H9 (cell line): ENCODE results near the gene RSF1. TPM values are rescaled to one million over a fixed set of nuclear protein-coding genes. Genes with fewer than 3 reads are reported as not detected.

ENCODE experiments used
- DNase-seq: peaks from one replicate; pipeline ENCODE4 v3.0.0-alpha.2; 2017
- H2AFZ ChIP-seq: one replicate; pipeline ENCODE4 v1.6.1; 2013; ENCODE audit warnings: mild to moderate bottlenecking, low read length, control low read depth, moderate library complexity
- H2AK5ac ChIP-seq: 2 replicates; pipeline ENCODE4 v1.6.1; 2013; ENCODE audit warnings: low read length, control low read depth, mixed read lengths; ENCODE audit not compliant: insufficient read length
- H2BK120ac ChIP-seq: one replicate; pipeline ENCODE4 v1.6.1; 2013; ENCODE audit warnings: low read depth, mild to moderate bottlenecking, low read length, control low read depth, inconsistent platforms; ENCODE audit not compliant: poor library complexity, severe bottlenecking
- H2BK12ac ChIP-seq: 2 replicates; pipeline ENCODE4 v1.6.1; 2013; ENCODE audit warnings: low read length, control low read depth, mixed read lengths, low read depth; ENCODE audit not compliant: insufficient read length
- H2BK15ac ChIP-seq: 2 replicates; pipeline ENCODE4 v1.6.1; 2013; ENCODE audit warnings: low read depth, low read length, control low read depth
- H2BK20ac ChIP-seq: one replicate; pipeline ENCODE4 v1.6.1; 2013; ENCODE audit warnings: low read depth, mild to moderate bottlenecking, low read length, control low read depth, inconsistent platforms; ENCODE audit not compliant: poor library complexity, severe bottlenecking
- H2BK5ac ChIP-seq: 2 replicates; pipeline ENCODE4 v1.6.1; 2013; ENCODE audit warnings: low read length, control low read depth, mixed read lengths; ENCODE audit not compliant: insufficient read length
- H3K14ac ChIP-seq: 2 replicates; pipeline ENCODE4 v1.6.1; 2013; ENCODE audit warnings: low read length, control low read depth; ENCODE audit not compliant: insufficient read depth
- H3K18ac ChIP-seq: 2 replicates; pipeline ENCODE4 v1.6.1; 2013; ENCODE audit warnings: low read depth, mild to moderate bottlenecking, mixed read lengths, low read length, control low read depth; ENCODE audit not compliant: insufficient read length
- H3K23ac ChIP-seq: 2 replicates; pipeline ENCODE4 v1.6.1; 2013; ENCODE audit warnings: low read length, control low read depth, mixed read lengths, low read depth; ENCODE audit not compliant: insufficient read length
- H3K23me2 ChIP-seq: 2 replicates; pipeline ENCODE4 v1.6.1; 2013; ENCODE audit warnings: low read depth, mild to moderate bottlenecking, mixed read lengths, low read length, control low read depth; ENCODE audit not compliant: insufficient read length, poor library complexity, severe bottlenecking
- H3K27ac ChIP-seq: 2 replicates; pipeline ENCODE4 v1.5.1; 2013; ENCODE audit warnings: low read length, control low read depth, mixed read lengths, low read depth; ENCODE audit not compliant: insufficient read length
- H3K27me3 ChIP-seq: 2 replicates; pipeline ENCODE4 v1.6.1; 2013; ENCODE audit warnings: low read length, control low read depth, inconsistent platforms; ENCODE audit not compliant: insufficient read depth
- H3K4ac ChIP-seq: 2 replicates; pipeline ENCODE4 v1.6.1; 2013; ENCODE audit warnings: low read depth, mild to moderate bottlenecking, control low read depth, inconsistent platforms, low read length, moderate library complexity
- H3K4me1 ChIP-seq: 2 replicates; pipeline ENCODE4 v1.6.1; 2013; ENCODE audit warnings: low read length, control low read depth, inconsistent platforms; ENCODE audit not compliant: insufficient read depth
- H3K4me2 ChIP-seq: 2 replicates; pipeline ENCODE4 v1.6.1; 2013; ENCODE audit warnings: low read length, control low read depth, mixed read lengths; ENCODE audit not compliant: insufficient read length, insufficient read depth
- H3K56ac ChIP-seq: 2 replicates; pipeline ENCODE4 v1.6.1; 2013; ENCODE audit warnings: low read depth, mild to moderate bottlenecking, mixed read lengths, low read length, control low read depth; ENCODE audit not compliant: insufficient read length
- H3K79me1 ChIP-seq: 2 replicates; pipeline ENCODE4 v1.6.1; 2013; ENCODE audit warnings: low read depth, mild to moderate bottlenecking, moderate library complexity, low read length, control low read depth, inconsistent platforms; ENCODE audit not compliant: insufficient read depth, poor library complexity, severe bottlenecking
- H3K79me2 ChIP-seq: 2 replicates; pipeline ENCODE4 v1.6.1; 2013; ENCODE audit warnings: low read length, control low read depth, inconsistent platforms; ENCODE audit not compliant: insufficient read depth
- H3K9ac ChIP-seq: 2 replicates; pipeline ENCODE4 v1.6.1; 2013; ENCODE audit warnings: low read length, control low read depth, mixed read lengths; ENCODE audit not compliant: insufficient read length; ENCODE audit errors: extremely low read depth
- H3K9me3 ChIP-seq: one replicate; pipeline ENCODE4 v1.6.1; 2013; ENCODE audit warnings: low read depth, low read length, inconsistent platforms; ENCODE audit not compliant: control insufficient read depth
- H3T11ph ChIP-seq: one replicate; pipeline ENCODE4 v1.6.1; 2013; ENCODE audit warnings: mild to moderate bottlenecking, low read length, control low read depth, inconsistent platforms
- H4K20me1 ChIP-seq: one replicate; pipeline ENCODE4 v1.6.1; 2013; ENCODE audit not compliant: control insufficient read depth, insufficient read length, insufficient read depth
- H4K5ac ChIP-seq: 2 replicates; pipeline ENCODE4 v1.6.1; 2013; ENCODE audit warnings: low read depth, mild to moderate bottlenecking, mixed read lengths, low read length, control low read depth; ENCODE audit not compliant: insufficient read length
- H4K8ac ChIP-seq: replicated peaks from 2 replicates; pipeline ENCODE4 v1.6.1; 2013; ENCODE audit warnings: low read length, control low read depth, mixed read lengths, low read depth; ENCODE audit not compliant: insufficient read length
- H4K91ac ChIP-seq: 2 replicates; pipeline ENCODE4 v1.6.1; 2013; ENCODE audit warnings: low read depth, mild to moderate bottlenecking, moderate library complexity, mixed read lengths, low read length, control low read depth; ENCODE audit not compliant: insufficient read length
- H3K27ac Mint-ChIP-seq, 3 experiments: 2 replicates in 2 of 3; 3 replicates in 1 of 3; pipeline ENCODE4 v1.8.0; 2020 to 2021; ENCODE audit warnings: mixed read lengths in 3 of 3, mild to moderate bottlenecking in 1 of 3, moderate library complexity in 1 of 3
- H3K27me3 Mint-ChIP-seq: 2 replicates; pipeline ENCODE4 v1.8.0; 2021; ENCODE audit warnings: low read depth, mild to moderate bottlenecking, moderate library complexity, mixed read lengths
- H3K36me3 Mint-ChIP-seq, 3 experiments: 2 replicates in 2 of 3; 3 replicates in 1 of 3; pipeline ENCODE4 v1.8.0; 2020 to 2021; ENCODE audit warnings: low read depth in 3 of 3, mixed read lengths in 3 of 3; ENCODE audit not compliant: insufficient read depth in 1 of 3
- H3K4me1 Mint-ChIP-seq, 2 experiments: 2 replicates each; pipeline ENCODE4 v1.8.0; 2020; ENCODE audit warnings: mixed read lengths in 2 of 2
- H3K4me3 Mint-ChIP-seq, 2 experiments: 2 replicates in 1 of 2; 3 replicates in 1 of 2; pipeline ENCODE4 v1.8.0; 2020 to 2021; ENCODE audit warnings: mild to moderate bottlenecking in 2 of 2, mixed read lengths in 2 of 2, moderate library complexity in 1 of 2
- H3K9me3 Mint-ChIP-seq, 2 experiments: 2 replicates in 1 of 2; 3 replicates in 1 of 2; pipeline ENCODE4 v1.8.0; 2020; ENCODE audit warnings: mild to moderate bottlenecking in 2 of 2, mixed read lengths in 2 of 2, moderate library complexity in 1 of 2
- CTCF ChIP-seq: fragments of 200-600 bp; sonication (generic); conservative IDR thresholded peaks from 3 replicates; pipeline ENCODE4 v1.8.0; 2021; ENCODE audit warnings: antibody characterized with exemption, mild to moderate bottlenecking
- WGBS: extraction: QIAGEN DNeasy Blood & Tissue Kit; methylation state at CpG from one replicate; pipeline ENCODE4 v1.1.7; 2013; ENCODE audit warnings: missing lambda C conversion rate, low lambda C conversion rate, mixed read lengths; ENCODE audit not compliant: insufficient read length; ENCODE audit errors: extremely low coverage; 5-methylcytosine and 5-hydroxymethylcytosine counted together
- total RNA-seq: library from RNA; stranded (reverse); gene quantifications from 2 replicates; pipeline ENCODE4 v1.2.1, GENCODE V29; 2021

The RSF1 gene
- total RNA-seq, 1 experiment from 2014 or later: 82.6 TPM

- no peak overlapping the region for H3K14ac ChIP-seq
- H3K9me3 ChIP-seq: no peaks in the 10 kb centered on the region
- H3K4ac ChIP-seq: no peak overlapping the region
- H3K4me2 ChIP-seq: no peak overlapping the region
- no peak overlapping the region for H3K56ac ChIP-seq
- Mint-ChIP-seq H3K4me1 (peaks cover 35 to 39% of the 10 kb centered on the region in 2 experiments), H3K4me3 (no peak overlapping the region), H3K9me3 (peaks cover 35 to 40% of the 10 kb centered on the region in 2 experiments), H3K27me3 (no peaks in the 10 kb centered on the region), H3K36me3 (peaks cover 43 to 53% (median 50%) of the 10 kb centered on the region in 3 experiments), H3K27ac (no peak overlapping the region)
- H3K23me2 ChIP-seq: no peaks in the 10 kb centered on the region
- H2BK20ac ChIP-seq: no peak overlapping the region
- H3K27ac ChIP-seq: no peak overlapping the region
- H2BK120ac ChIP-seq: no peak overlapping the region
- peaks cover 27% of the 10 kb centered on the region; the same call in 1 of the 2 replicates for H3K79me2 ChIP-seq
- no peak overlapping the region for H3K9ac ChIP-seq
- DNase-seq: no peak
- H2BK12ac ChIP-seq: no peak overlapping the region
- H2AFZ ChIP-seq: no peak overlapping the region
- H4K91ac ChIP-seq: no peak overlapping the region
- no peak overlapping the region for H3K18ac ChIP-seq
- H2BK5ac ChIP-seq: no peak overlapping the region
- peaks cover 2% of the 10 kb centered on the region for H4K20me1 ChIP-seq
- no peak overlapping the region for H4K8ac ChIP-seq
- no peak overlapping the region for H3K23ac ChIP-seq
- no peak overlapping the region for H3T11ph ChIP-seq
- H2BK15ac ChIP-seq: no peak overlapping the region
- H3K27me3 ChIP-seq: no peaks in the 10 kb centered on the region
- H2AK5ac ChIP-seq: no peak overlapping the region
- TF ChIP-seq CTCF: no peak
- peaks cover 6% of the 10 kb centered on the region for H3K79me1 ChIP-seq
- H3K4me1 ChIP-seq: no peaks in the 10 kb centered on the region
- no peak overlapping the region for H4K5ac ChIP-seq
- no CpG with 5 or more reads among the region's 4 CpGs for WGBS
Observed at GRCh38 chr11:77791301-77791700, 29.2 kb downstream of the RSF1 start.
